ENCODE measurements around the gene MRPL23.

MRPL23 gene

GRCh38 chr11:1992111-1992510 lies 45.0 kb downstream of the MRPL23 start:
- H3K4me3 ChIP-seq, result no peak overlapping the region

DNA sequence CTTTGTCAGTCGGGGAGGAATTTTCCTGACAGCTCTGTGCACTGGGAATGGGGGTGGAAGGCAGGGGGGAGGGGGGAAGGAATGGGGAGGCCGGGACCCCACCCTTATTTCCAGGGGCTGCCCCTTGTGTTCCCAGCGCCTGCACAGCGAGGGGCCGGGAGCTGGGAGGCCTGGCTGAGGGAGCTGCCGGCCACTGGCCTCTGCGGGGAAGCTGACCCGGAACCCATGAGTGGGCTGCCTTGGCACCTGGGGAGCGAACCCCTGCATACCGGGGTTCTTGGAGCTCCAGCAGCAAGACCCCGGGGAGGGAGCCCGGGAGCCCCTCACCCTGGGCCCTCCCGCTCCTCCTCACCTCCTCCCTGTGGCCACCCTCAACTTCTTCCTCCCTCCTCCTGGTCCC lies 47.0 kb downstream of the MRPL23 start:
- Histone ChIP-seq H3K9me3 (replicated peaks in 1 of 11) (no peaks in the 10 kb centered on the region), H3K4me3 (no peak overlapping the region), H3K36me3 (no peaks in the 10 kb centered on the region), H3K27me3 (no peaks in the 10 kb centered on the region), H3K27ac (no peak overlapping the region), H3K4me2 (no peak overlapping the region), H4K20me1 (no peaks in the 10 kb centered on the region), H3K4me1 (no peaks in the 10 kb centered on the region), H3K9ac (no peak overlapping the region)
- TF ChIP-seq Cebpa-rat (IDR thresholded peaks at IDR 0.05), result no peak

More at GRCh38 chr11:1992111-1992510, 45.0 kb downstream of the MRPL23 start:
- Histone ChIP-seq H3K9me3 (replicated peaks in 1 of 11) (no peaks in the 10 kb centered on the region), H3K36me3 (no peaks in the 10 kb centered on the region), H3K4me2 (no peak overlapping the region), H3K4me1 (no peaks in the 10 kb centered on the region), H3K27me3 (no peaks in the 10 kb centered on the region), H3K27ac (no peak overlapping the region), H3K9ac (no peak overlapping the region), H4K20me1 (no peaks in the 10 kb centered on the region)
- no peak for TF ChIP-seq Cebpa-rat (IDR thresholded peaks at IDR 0.05)

DNA sequence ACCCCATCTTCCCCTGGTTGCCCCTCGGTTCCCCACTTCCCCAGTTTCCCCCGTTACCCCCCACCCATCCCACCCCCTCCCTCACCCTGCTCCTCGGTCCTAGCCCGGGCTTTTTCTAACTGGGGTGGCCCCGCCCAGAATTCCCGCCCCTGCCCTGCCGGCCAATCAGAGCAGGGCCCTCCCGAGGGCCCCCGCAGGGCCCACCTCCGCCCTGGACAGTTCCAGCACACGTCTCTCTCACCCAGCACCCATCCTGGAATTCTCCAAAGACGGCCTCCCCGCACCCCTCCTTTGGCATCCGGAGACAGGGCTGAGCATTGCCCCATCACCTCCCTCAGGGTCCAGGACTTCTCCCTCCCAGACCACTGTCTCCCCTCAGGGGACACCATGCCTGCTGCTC lies 50.6 kb downstream of the MRPL23 start, which contains the start of gene H19:
TSS of gene H19 (minus strand) at position 88 of the 400 bp plus-strand sequence.
- no peaks in the 10 kb centered on the region for H3K4me1 ChIP-seq
- H3K27ac ChIP-seq, result no peak within 1 kb of the TSS
- no peak within 1 kb of the TSS for H3K4me2 ChIP-seq
- no peaks in the 10 kb centered on the region for H3K9me3 ChIP-seq (replicated peaks in 1 of 11)
- no peak within 1 kb of the TSS for H3K9ac ChIP-seq
- TF ChIP-seq Cebpa-rat (IDR thresholded peaks at IDR 0.05), result no peak
- no peak within 1 kb of the TSS for H3K4me3 ChIP-seq
- H3K27me3 ChIP-seq, result no peaks in the 10 kb centered on the region
- no peaks in the 10 kb centered on the region for H3K36me3 ChIP-seq
- no peaks in the 10 kb centered on the region for H4K20me1 ChIP-seq

DNA sequence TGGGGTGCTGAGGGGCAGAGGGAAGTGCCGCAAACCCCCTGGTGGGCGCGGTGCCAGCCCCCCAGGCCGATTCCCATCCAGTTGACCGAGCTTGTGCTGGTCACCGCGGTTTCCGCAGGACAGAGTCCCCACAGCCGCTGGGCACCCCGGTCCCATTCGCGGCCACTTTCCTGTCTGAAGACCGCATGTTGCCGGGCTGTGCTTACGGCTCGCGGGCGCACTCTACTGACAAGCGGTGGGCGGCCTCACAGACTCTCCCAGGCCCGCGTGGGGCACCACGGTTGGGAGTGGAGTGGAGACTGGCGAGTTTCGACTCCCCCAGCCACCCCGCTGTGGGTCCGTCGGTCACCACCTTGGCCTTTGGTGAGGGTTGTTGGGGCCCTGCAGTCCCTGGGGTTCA lies 51.2 kb downstream of the MRPL23 start:
- no peaks in the 10 kb centered on the region for H3K4me1 ChIP-seq
- H3K9ac ChIP-seq, result no peak overlapping the region
- no peaks in the 10 kb centered on the region for H4K20me1 ChIP-seq
- H3K4me3 ChIP-seq, result no peak overlapping the region
- no peak overlapping the region for H3K27ac ChIP-seq
- no peak overlapping the region for H3K4me2 ChIP-seq
- H3K36me3 ChIP-seq, result no peaks in the 10 kb centered on the region
- H3K9me3 ChIP-seq (replicated peaks in 1 of 11), result no peaks in the 10 kb centered on the region
- TF ChIP-seq Cebpa-rat (IDR thresholded peaks at IDR 0.05), result no peak
- no peaks in the 10 kb centered on the region for H3K27me3 ChIP-seq

- Histone ChIP-seq H3K36me3 (no peaks in the 10 kb centered on the region), H3K9ac (no peak overlapping the region), H3K27ac (no peak overlapping the region), H3K27me3 (no peaks in the 10 kb centered on the region), H3K4me2 (no peak overlapping the region), H3K4me3 (no peak overlapping the region), H3K4me1 (no peaks in the 10 kb centered on the region), H3K9me3 (replicated peaks in 1 of 11) (no peaks in the 10 kb centered on the region), H4K20me1 (no peaks in the 10 kb centered on the region)
- no peak for TF ChIP-seq Cebpa-rat (IDR thresholded peaks at IDR 0.05)
Measured at GRCh38 chr11:1998861-1999260, 51.7 kb downstream of the MRPL23 start.

DNA sequence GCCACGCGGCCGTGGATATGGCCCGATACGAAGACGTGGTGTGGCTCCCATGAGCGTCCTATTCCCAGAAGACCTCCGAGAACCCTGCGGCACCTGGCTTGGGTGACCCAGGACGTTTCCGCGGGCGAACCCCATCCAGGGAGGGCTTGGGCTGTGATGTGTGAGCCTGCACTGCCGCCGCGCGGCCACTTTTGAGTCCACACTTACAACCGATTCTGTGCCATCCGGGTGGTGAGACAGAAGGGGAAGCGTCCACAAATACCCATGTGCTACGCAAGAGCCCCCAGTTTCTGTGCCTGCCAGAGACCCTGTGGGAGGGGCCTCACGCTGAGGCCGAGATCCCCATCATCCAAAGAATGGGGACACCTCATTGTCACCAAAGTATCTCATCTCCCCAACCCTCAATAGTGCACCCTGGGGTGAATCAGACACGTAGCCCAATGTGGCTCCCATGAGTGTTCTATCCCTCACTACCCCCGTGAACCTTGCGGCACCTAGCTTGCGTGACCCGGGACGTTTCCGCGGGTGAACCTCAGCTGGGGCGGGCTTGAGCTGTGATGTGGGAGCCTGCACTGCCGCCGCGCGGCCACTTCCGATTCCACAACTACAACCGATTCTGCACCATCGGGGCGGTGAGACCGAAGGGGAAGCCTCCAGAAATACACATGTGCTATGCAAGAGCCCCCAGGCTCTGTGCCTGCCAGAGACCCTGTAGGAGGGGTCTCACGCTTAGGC lies 55.1 kb downstream of the MRPL23 start:
- TF ChIP-seq Cebpa-rat (IDR thresholded peaks at IDR 0.05), result no peak
- Histone ChIP-seq H3K27ac (no peak overlapping the region), H3K4me2 (no peak overlapping the region), H3K4me1 (no peaks in the 10 kb centered on the region), H3K27me3 (no peaks in the 10 kb centered on the region), H3K9me3 (replicated peaks in 1 of 11) (no peaks in the 10 kb centered on the region), H3K36me3 (no peaks in the 10 kb centered on the region), H3K9ac (no peak overlapping the region), H3K4me3 (no peak overlapping the region), H4K20me1 (no peaks in the 10 kb centered on the region)

DNA sequence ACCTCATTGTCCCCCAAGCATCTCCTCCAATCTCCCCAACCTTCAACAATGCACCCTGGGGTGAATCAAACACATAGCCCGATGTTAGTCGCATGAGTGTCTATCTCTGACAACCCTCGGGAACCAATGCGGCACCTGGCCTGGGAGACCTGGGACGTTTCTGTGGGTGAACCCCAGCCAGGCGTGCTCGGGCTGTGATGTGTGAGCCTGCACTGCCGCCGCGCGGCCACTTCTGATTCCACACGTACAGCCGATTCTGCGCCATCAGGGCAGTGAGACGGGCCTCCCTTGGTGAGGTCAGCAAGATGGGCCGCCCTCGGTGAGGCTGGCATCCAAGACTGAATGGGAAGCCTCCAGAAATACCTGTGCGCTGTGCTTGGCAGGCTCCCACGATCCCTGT lies 55.7 kb downstream of the MRPL23 start:
- no peak for TF ChIP-seq Cebpa-rat (IDR thresholded peaks at IDR 0.05)
- Histone ChIP-seq H3K4me2 (no peak overlapping the region), H3K9ac (no peak overlapping the region)

GRCh38 chr11:2004466-2004865 lies 57.3 kb downstream of the MRPL23 start:
- H3K4me3 ChIP-seq, result no peak overlapping the region
- H3K9me3 ChIP-seq (replicated peaks in 1 of 11), result no peaks in the 10 kb centered on the region
- no peak for TF ChIP-seq Cebpa-rat (IDR thresholded peaks at IDR 0.05)
- H3K4me1 ChIP-seq, result no peaks in the 10 kb centered on the region
- no peak overlapping the region for H3K27ac ChIP-seq
- no peaks in the 10 kb centered on the region for H3K27me3 ChIP-seq
- no peak overlapping the region for H3K4me2 ChIP-seq
- no peaks in the 10 kb centered on the region for H4K20me1 ChIP-seq
- H3K9ac ChIP-seq, result no peak overlapping the region
- H3K36me3 ChIP-seq, result no peaks in the 10 kb centered on the region

More for the DNA sequence above, 55.7 kb downstream of the MRPL23 start:
- Histone ChIP-seq H3K4me1 (no peaks in the 10 kb centered on the region), H3K4me3 (no peak overlapping the region), H4K20me1 (no peaks in the 10 kb centered on the region), H3K27ac (no peak overlapping the region), H3K27me3 (no peaks in the 10 kb centered on the region), H3K36me3 (no peaks in the 10 kb centered on the region), H3K9me3 (replicated peaks in 1 of 11) (no peaks in the 10 kb centered on the region)

Measured in BLaER1 treated with 17β-estradiol and CSF1 and Interleukin-3, amounts not matched to agents 10 nM and 100 nM (cell line).